WTC11 (cell line): ENCODE results near the gene PCK2. TPM values are rescaled to one million over a fixed set of nuclear protein-coding genes. Genes with fewer than 3 reads are reported as not detected.

Experiments
- ATAC-seq: fragments of 200-7000 bp; cut with Tn5 transposase; 2 replicates; pipeline ENCODE4 v1.10.0; 2021; ENCODE audit warnings: mild to moderate bottlenecking, moderate library complexity
- CTCF ChIA-PET: fragments of 300-600 bp; sonication (Branson Sonifier 250); formaldehyde crosslinking; loops from one replicate; lab custom pipeline; 2021; ENCODE audit warnings: antibody characterized with exemption; lab: Charles Lee
- POLR2A ChIA-PET: fragments of 350-600 bp; sonication (Branson Sonifier 250); formaldehyde crosslinking; loops from one replicate; lab custom pipeline; 2021; ENCODE audit warnings: antibody characterized with exemption; lab: Charles Lee
- DNase-seq: peaks from one replicate; pipeline ENCODE4 v3.0.0; 2021; ENCODE audit warnings: low spot score
- H3K27ac Mint-ChIP-seq: 2 replicates; pipeline ENCODE4 v1.8.0; 2021; ENCODE audit warnings: mixed read lengths
- H3K27me3 Mint-ChIP-seq: 2 replicates; pipeline ENCODE4 v1.8.0; 2021; ENCODE audit warnings: low read depth, mild to moderate bottlenecking, moderate library complexity, mixed read lengths
- H3K36me3 Mint-ChIP-seq: 2 replicates; pipeline ENCODE4 v1.8.0; 2021; ENCODE audit warnings: mixed read lengths
- H3K4me1 Mint-ChIP-seq: 2 replicates; pipeline ENCODE4 v1.8.0; 2022; ENCODE audit warnings: mixed read lengths
- H3K4me3 Mint-ChIP-seq: 2 replicates; pipeline ENCODE4 v1.8.0; 2021; ENCODE audit warnings: mild to moderate bottlenecking, moderate library complexity, mixed read lengths
- H3K9me3 Mint-ChIP-seq: 2 replicates; pipeline ENCODE4 v1.8.0; 2021; ENCODE audit warnings: mixed read lengths
- ATF1 ChIP-seq: sonication (generic); formaldehyde crosslinking; IDR thresholded peaks from 2 replicates; pipeline ENCODE4 v1.8.1; 2023; ENCODE audit warnings: mild to moderate bottlenecking, moderate library complexity, missing genetic modification reagents
- HMGXB4 ChIP-seq: sonication (generic); formaldehyde crosslinking; IDR thresholded peaks from 2 replicates; pipeline ENCODE4 v1.8.1; 2023; ENCODE audit warnings: mild to moderate bottlenecking, moderate library complexity, missing genetic modification reagents
- NFE2L1 ChIP-seq: sonication (generic); formaldehyde crosslinking; IDR thresholded peaks from 2 replicates; pipeline ENCODE4 v1.8.1; 2023; ENCODE audit warnings: missing genetic modification reagents
- NFYB ChIP-seq: sonication (generic); formaldehyde crosslinking; conservative IDR thresholded peaks from 2 replicates; pipeline ENCODE4 v1.8.0; 2022; ENCODE audit warnings: low read depth, missing genetic modification reagents
- NR3C1 ChIP-seq: sonication (generic); formaldehyde crosslinking; conservative IDR thresholded peaks from 2 replicates; pipeline ENCODE4 v1.8.1; 2023; ENCODE audit warnings: low read depth, mild to moderate bottlenecking, missing genetic modification reagents
- OVOL2 ChIP-seq: fragments of 250-450 bp; sonication (Bioruptor Pico); IDR thresholded peaks from 2 replicates; pipeline ENCODE4 v1.9.0; 2021; ENCODE audit warnings: mild to moderate bottlenecking, borderline replicate concordance
- SP1 ChIP-seq: sonication (generic); formaldehyde crosslinking; conservative IDR thresholded peaks from 2 replicates; pipeline ENCODE4 v1.8.1; 2022; ENCODE audit warnings: missing genetic modification reagents
- TP53 ChIP-seq: sonication (generic); formaldehyde crosslinking; IDR thresholded peaks from 2 replicates; pipeline ENCODE4 v1.8.1; 2023; ENCODE audit warnings: mild to moderate bottlenecking, missing genetic modification reagents
- ZNF396 ChIP-seq: fragments of 250-450 bp; sonication (Bioruptor Pico); IDR thresholded peaks from 2 replicates; pipeline ENCODE4 v1.8.0; 2021; ENCODE audit warnings: mild to moderate bottlenecking, moderate library complexity, borderline replicate concordance
- ZNF416 ChIP-seq: fragments of 250-450 bp; sonication (Bioruptor Pico); IDR thresholded peaks from 2 replicates; pipeline ENCODE4 v1.9.0; 2021; ENCODE audit warnings: mild to moderate bottlenecking, inconsistent platforms
- ZNF423 ChIP-seq: fragments of 250-450 bp; sonication (Bioruptor Pico); IDR thresholded peaks from 2 replicates; pipeline ENCODE4 v2.1.2; 2022; ENCODE audit warnings: mild to moderate bottlenecking, moderate library complexity
- total RNA-seq: library from RNA; stranded (reverse); gene quantifications from 3 replicates; pipeline ENCODE4 v1.2.3, GENCODE V29; 2021
- TF ChIP-seq, protein P1 (sequence below): sonication (generic); formaldehyde crosslinking; conservative IDR thresholded peaks from 2 replicates; pipeline ENCODE4 v1.8.1; 2022; ENCODE audit warnings: mild to moderate bottlenecking, missing genetic modification reagents
- TF ChIP-seq, protein P2 (sequence below): sonication (generic); formaldehyde crosslinking; IDR thresholded peaks from 2 replicates; pipeline ENCODE4 v1.8.0; 2023; ENCODE audit warnings: missing genetic modification reagents, mild to moderate bottlenecking, borderline replicate concordance

PCK2 gene
- total RNA-seq, 1 experiment from 2014 or later = 67.0 TPM

- peak; percentile 9; the same call in 1 of the 2 replicates for TF ChIP-seq TP53 (CRISPR knock-in tag)
- TF ChIP-seq, protein P1, sequence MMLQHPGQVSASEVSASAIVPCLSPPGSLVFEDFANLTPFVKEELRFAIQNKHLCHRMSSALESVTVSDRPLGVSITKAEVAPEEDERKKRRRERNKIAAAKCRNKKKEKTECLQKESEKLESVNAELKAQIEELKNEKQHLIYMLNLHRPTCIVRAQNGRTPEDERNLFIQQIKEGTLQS (CRISPR knock-in tag) = no peak
- TF ChIP-seq SP1 (CRISPR knock-in tag) = peak; percentile 83
- TF ChIP-seq ZNF423 (CRISPR knock-in tag) = no peak
- TF ChIP-seq ATF1 = no peak
- no peak for TF ChIP-seq ZNF396 (CRISPR knock-in tag)
- TF ChIP-seq, protein P2, sequence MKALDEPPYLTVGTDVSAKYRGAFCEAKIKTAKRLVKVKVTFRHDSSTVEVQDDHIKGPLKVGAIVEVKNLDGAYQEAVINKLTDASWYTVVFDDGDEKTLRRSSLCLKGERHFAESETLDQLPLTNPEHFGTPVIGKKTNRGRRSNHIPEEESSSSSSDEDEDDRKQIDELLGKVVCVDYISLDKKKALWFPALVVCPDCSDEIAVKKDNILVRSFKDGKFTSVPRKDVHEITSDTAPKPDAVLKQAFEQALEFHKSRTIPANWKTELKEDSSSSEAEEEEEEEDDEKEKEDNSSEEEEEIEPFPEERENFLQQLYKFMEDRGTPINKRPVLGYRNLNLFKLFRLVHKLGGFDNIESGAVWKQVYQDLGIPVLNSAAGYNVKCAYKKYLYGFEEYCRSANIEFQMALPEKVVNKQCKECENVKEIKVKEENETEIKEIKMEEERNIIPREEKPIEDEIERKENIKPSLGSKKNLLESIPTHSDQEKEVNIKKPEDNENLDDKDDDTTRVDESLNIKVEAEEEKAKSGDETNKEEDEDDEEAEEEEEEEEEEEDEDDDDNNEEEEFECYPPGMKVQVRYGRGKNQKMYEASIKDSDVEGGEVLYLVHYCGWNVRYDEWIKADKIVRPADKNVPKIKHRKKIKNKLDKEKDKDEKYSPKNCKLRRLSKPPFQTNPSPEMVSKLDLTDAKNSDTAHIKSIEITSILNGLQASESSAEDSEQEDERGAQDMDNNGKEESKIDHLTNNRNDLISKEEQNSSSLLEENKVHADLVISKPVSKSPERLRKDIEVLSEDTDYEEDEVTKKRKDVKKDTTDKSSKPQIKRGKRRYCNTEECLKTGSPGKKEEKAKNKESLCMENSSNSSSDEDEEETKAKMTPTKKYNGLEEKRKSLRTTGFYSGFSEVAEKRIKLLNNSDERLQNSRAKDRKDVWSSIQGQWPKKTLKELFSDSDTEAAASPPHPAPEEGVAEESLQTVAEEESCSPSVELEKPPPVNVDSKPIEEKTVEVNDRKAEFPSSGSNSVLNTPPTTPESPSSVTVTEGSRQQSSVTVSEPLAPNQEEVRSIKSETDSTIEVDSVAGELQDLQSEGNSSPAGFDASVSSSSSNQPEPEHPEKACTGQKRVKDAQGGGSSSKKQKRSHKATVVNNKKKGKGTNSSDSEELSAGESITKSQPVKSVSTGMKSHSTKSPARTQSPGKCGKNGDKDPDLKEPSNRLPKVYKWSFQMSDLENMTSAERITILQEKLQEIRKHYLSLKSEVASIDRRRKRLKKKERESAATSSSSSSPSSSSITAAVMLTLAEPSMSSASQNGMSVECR (CRISPR knock-in tag) = no peak
These were observed 41.9 kb downstream of the PCK2 start, which contains the start of gene PSME1 (continued) for GRCh38 chr14:24135834-24136683.

GRCh38 chr14:24136684-24137528 is 42.8 kb downstream of the PCK2 start:
- Mint-ChIP-seq H3K27ac (no peak overlapping the region), H3K27me3 (no peaks in the 10 kb centered on the region; the same call in 1 of the 2 replicates), H3K9me3 (no peaks in the 10 kb centered on the region), H3K36me3 (peaks cover 26% of the 10 kb centered on the region), H3K4me3 (peak overlapping the region; percentile 80), H3K4me1 (peaks cover 31% of the 10 kb centered on the region)
- ChIA-PET CTCF (interaction anchor here (1.3 to 4.3 kb wide), 8 partner anchors 10 to 295 kb away, joined by 4 to 31 read pairs (median 18); partner anchors contain the start of genes DCAF11, IRF9, MDP1 and NRL), POLR2A (interaction anchor here (0.5 to 1.8 kb wide), 7 partner anchors 9 to 59 kb away, joined by 3 to 15 read pairs (median 5); partner anchors contain the start of genes DCAF11, NRL, PCK2 and TM9SF1)
- no peak for DNase-seq
- TF ChIP-seq NFE2L1 (CRISPR knock-in tag) (no peak), HMGXB4 (CRISPR knock-in tag) (no peak), NFYB (CRISPR knock-in tag) (no peak), NR3C1 (CRISPR knock-in tag) (no peak), ZNF416 (no peak), OVOL2 (CRISPR knock-in tag) (no peak)
- TF ChIP-seq, protein P2 (CRISPR knock-in tag) = 0 out of 2 replicates have a peak, but pooled peaks have one; percentile 21
- no peak for ATAC-seq
